Measurements from ENCODE around the gene DYNLL1. TPM values are rescaled to one million over a fixed set of nuclear protein-coding genes. Genes with fewer than 3 reads are reported as not detected.

Gene DYNLL1
- total and polyA plus RNA-seq, 4 donors: 101 to 275 (median 183) TPM

GRCh38 chr12:120508537-120508936, 12.6 kb downstream of the DYNLL1 start:
- DNase-seq (ENCODE audit: low spot score): no peak
- H3K36me3 ChIP-seq (ENCODE audit: control insufficient read depth in 4 of 4, insufficient read depth in 3 of 4, low read depth in 1 of 4, low read length in 3 of 4): peaks cover 7 to 36% (median 22%) of the 10 kb centered on the region in 4 donors

DNA sequence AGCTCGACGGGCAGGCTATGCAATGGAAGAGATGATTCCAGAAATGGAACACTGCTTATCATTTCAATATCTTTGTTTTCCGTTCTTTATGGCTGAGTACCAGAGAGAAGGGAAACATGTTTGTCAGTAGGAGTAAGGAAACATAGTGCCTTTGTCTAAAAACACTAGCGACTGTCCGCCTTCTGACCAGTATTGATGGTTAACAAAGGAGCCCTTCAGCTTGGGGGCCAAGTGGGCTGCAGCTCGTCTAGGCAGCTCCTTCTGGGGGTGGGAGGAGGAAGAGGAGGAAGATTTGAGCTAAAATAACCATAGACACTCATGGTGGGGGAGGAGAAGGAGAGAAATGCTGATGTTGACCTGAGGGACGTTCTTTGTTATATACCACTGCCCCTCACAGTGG, 18.1 kb downstream of the DYNLL1 start:
- Histone ChIP-seq H3K27me3 (ENCODE audit: control insufficient read depth in 4 of 4, insufficient read depth in 4 of 4, low read length in 3 of 4) (no peaks in the 10 kb centered on the region), H3K9me3 (ENCODE audit: control insufficient read depth in 4 of 4, low read length in 3 of 4) (no peaks in the 10 kb centered on the region), H3K27ac (ENCODE audit: low read depth in 1 of 2, low read length in 2 of 2) (no peak overlapping the region), H3K4me1 (ENCODE audit: control insufficient read depth in 4 of 4, insufficient read depth in 4 of 4, low read length in 3 of 4) (no peaks in the 10 kb centered on the region), H3K36me3 (ENCODE audit: control insufficient read depth in 4 of 4, insufficient read depth in 3 of 4, low read depth in 1 of 4, low read length in 3 of 4) (peaks cover 10 to 38% (median 30%) of the 10 kb centered on the region in 4 donors), H3K9ac (ENCODE audit: low read depth in 1 of 2, low read length in 2 of 2) (no peak overlapping the region), H3K4me3 (ENCODE audit: low read depth in 1 of 3, low read length in 3 of 3) (no peak overlapping the region)
- no peak for DNase-seq (ENCODE audit: low spot score)
- TF ChIP-seq GABPA (IDR thresholded peaks at IDR 0.05 in 1 of 2, conservative IDR thresholded peaks at IDR 0.05 in 1 of 2) (no peak), EGR1 (IDR thresholded peaks at IDR 0.05; ENCODE audit: low read depth in 2 of 2) (no peak), RAD21 (IDR thresholded peaks at IDR 0.05) (no peak), NR2F2 (IDR thresholded peaks at IDR 0.05) (no peak), FOXA1 (IDR thresholded peaks at IDR 0.05) (no peak), SP1 (IDR thresholded peaks at IDR 0.05) (no peak), JUND (IDR thresholded peaks at IDR 0.05) (no peak), TAF1 (conservative IDR thresholded peaks at IDR 0.05) (no peak), ZBTB33 (IDR thresholded peaks at IDR 0.05) (no peak)
- TF ChIP-seq, protein P1, sequence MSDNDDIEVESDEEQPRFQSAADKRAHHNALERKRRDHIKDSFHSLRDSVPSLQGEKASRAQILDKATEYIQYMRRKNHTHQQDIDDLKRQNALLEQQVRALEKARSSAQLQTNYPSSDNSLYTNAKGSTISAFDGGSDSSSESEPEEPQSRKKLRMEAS (IDR thresholded peaks at IDR 0.05): no peak
- TF ChIP-seq, protein P2, sequence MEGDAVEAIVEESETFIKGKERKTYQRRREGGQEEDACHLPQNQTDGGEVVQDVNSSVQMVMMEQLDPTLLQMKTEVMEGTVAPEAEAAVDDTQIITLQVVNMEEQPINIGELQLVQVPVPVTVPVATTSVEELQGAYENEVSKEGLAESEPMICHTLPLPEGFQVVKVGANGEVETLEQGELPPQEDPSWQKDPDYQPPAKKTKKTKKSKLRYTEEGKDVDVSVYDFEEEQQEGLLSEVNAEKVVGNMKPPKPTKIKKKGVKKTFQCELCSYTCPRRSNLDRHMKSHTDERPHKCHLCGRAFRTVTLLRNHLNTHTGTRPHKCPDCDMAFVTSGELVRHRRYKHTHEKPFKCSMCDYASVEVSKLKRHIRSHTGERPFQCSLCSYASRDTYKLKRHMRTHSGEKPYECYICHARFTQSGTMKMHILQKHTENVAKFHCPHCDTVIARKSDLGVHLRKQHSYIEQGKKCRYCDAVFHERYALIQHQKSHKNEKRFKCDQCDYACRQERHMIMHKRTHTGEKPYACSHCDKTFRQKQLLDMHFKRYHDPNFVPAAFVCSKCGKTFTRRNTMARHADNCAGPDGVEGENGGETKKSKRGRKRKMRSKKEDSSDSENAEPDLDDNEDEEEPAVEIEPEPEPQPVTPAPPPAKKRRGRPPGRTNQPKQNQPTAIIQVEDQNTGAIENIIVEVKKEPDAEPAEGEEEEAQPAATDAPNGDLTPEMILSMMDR (IDR thresholded peaks at IDR 0.05; ENCODE audit: low read depth, low read length, missing input control): no peak
- 94% methylated on average over 7 of the region's 7 CpGs for WGBS

More at GRCh38 chr12:120508537-120508936, 12.6 kb downstream of the DYNLL1 start:
- WGBS: 89% methylated on average over 8 of the region's 8 CpGs
- no peak overlapping the region for H3K4me3 ChIP-seq (ENCODE audit: low read depth in 1 of 3, low read length in 3 of 3)
- H3K9me3 ChIP-seq (ENCODE audit: control insufficient read depth in 4 of 4, low read length in 3 of 4): no peaks in the 10 kb centered on the region
- H3K9ac ChIP-seq (ENCODE audit: low read depth in 1 of 2, low read length in 2 of 2): no peak overlapping the region
- TF ChIP-seq, protein P1 (IDR thresholded peaks at IDR 0.05): no peak
- TF ChIP-seq FOXA1 (IDR thresholded peaks at IDR 0.05) (no peak), RAD21 (IDR thresholded peaks at IDR 0.05) (no peak), NR2F2 (IDR thresholded peaks at IDR 0.05) (no peak), ATF3 (IDR thresholded peaks at IDR 0.05) (no peak), YY1 (IDR thresholded peaks at IDR 0.05) (no peak), HNF4A (conservative IDR thresholded peaks at IDR 0.05) (no peak), JUND (IDR thresholded peaks at IDR 0.05) (no peak), GABPA (IDR thresholded peaks at IDR 0.05 in 1 of 2, conservative IDR thresholded peaks at IDR 0.05 in 1 of 2) (no peak), HNF4G (IDR thresholded peaks at IDR 0.05) (no peak), FOXA2 (IDR thresholded peaks at IDR 0.05) (no peak)
- H3K27me3 ChIP-seq (ENCODE audit: control insufficient read depth in 4 of 4, insufficient read depth in 4 of 4, low read length in 3 of 4): no peaks in the 10 kb centered on the region
- no peak overlapping the region for H3K27ac ChIP-seq (ENCODE audit: low read depth in 1 of 2, low read length in 2 of 2)
- H3K4me1 ChIP-seq (ENCODE audit: control insufficient read depth in 4 of 4, insufficient read depth in 4 of 4, low read length in 3 of 4): no peaks in the 10 kb centered on the region

Measured in liver (tissue), 9 donors.